Spleen (tissue), 7 donors: Measurements from ENCODE around the gene HRH2.

Experiments
- CTCF ChIP-seq, 11 experiments: fragments of 200-600 bp in 7 of 11; fragments of 450-650 bp in 4 of 11; sonication (generic) in 4 of 11; IDR thresholded peaks in 8 of 11; conservative IDR thresholded peaks in 3 of 11; 1 replicate in 7 of 11; 2 replicates in 4 of 11; pipeline versions ENCODE4 v1.4.0 to v1.8.0; 2016 to 2021; ENCODE audit warnings: antibody characterized with exemption in 11 of 11, inconsistent platforms in 4 of 11, mild to moderate bottlenecking in 1 of 11
- POLR2A ChIP-seq, 3 donors: fragments of 450-650 bp; IDR thresholded peaks; one replicate each; pipeline ENCODE4 v1.5.1; 2017; ENCODE audit warnings: antibody characterized with exemption in 3 of 3, mild to moderate bottlenecking in 1 of 3
- POLR2AphosphoS5 ChIP-seq, 3 donors: sonication (generic); formaldehyde crosslinking; IDR thresholded peaks; one replicate each; pipeline ENCODE4 v1.5.1; 2017; ENCODE audit warnings: antibody characterized with exemption in 3 of 3
- donor health status: DM: no; HTN: no; CAD: no; lungs with moderate emphysema.
- donor health status: DM: no; HTN: no; CAD: no.
- donor health status: DM: no; HTN: no; CAD: no.

- no peak for TF ChIP-seq CTCF (IDR thresholded peaks at IDR 0.05 in 8 of 11, conservative IDR thresholded peaks at IDR 0.05 in 3 of 11)
- TF ChIP-seq POLR2A (IDR thresholded peaks at IDR 0.05) = no peak
- peak in 1 of 3 donors; percentile 44 for TF ChIP-seq POLR2AphosphoS5 (IDR thresholded peaks at IDR 0.05)
Measured at GRCh38 chr5:175683231-175683630, 25.4 kb downstream of the HRH2 start.
